Astrocyte of the spinal cord (primary cell): ENCODE measurements around the gene CHORDC1.
"Not testable (repeated sequence)": the region's sequence is repeated elsewhere in the genome, so short reads cannot be mapped to it uniquely, and the experiment has no call there.

Experiments used
- DNase-seq: peaks from one replicate; pipeline ENCODE4 v3.0.0; 2011; ENCODE audit warnings: low read depth, low spot score
- H3K4me3 ChIP-seq: 2 replicates; pipeline ENCODE4 v1.5.1; 2011; ENCODE audit warnings: low read depth, mild to moderate bottlenecking, low read length, moderate library complexity
- in situ Hi-C: cut with HindIII; loops from 2 replicates; pipeline ENCODE4 v1.10.0; 2017; ENCODE audit warnings: low sequenced_read_pairs
- TF ChIP-seq, protein P1 (sequence below): IDR thresholded peaks from 2 replicates; pipeline ENCODE4 v1.5.1; 2012; ENCODE audit warnings: low read depth, mild to moderate bottlenecking, low read length, inconsistent platforms

CHORDC1 gene

DNA sequence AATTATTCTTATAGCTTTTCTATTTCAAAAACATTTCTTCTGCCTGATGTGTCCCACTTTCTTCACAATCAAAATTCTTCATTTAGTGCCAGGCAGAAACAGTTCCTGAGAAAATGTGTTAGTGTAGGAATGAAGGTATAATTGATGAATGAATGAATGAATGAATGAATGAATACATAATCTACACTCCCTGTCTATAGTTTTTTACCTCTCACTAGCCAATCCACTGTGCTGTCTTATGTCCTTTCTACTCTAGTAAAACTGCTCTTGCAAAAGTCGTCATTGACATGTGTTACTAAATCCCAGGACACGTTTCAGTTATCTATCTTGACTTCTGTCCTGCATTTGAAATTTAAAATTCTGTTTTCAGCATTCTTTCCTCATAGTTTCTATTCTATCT, 42.9 kb downstream of the CHORDC1 start:
- in situ Hi-C loops = no loop called here
- DNase-seq = no peak
- TF ChIP-seq, protein P1, sequence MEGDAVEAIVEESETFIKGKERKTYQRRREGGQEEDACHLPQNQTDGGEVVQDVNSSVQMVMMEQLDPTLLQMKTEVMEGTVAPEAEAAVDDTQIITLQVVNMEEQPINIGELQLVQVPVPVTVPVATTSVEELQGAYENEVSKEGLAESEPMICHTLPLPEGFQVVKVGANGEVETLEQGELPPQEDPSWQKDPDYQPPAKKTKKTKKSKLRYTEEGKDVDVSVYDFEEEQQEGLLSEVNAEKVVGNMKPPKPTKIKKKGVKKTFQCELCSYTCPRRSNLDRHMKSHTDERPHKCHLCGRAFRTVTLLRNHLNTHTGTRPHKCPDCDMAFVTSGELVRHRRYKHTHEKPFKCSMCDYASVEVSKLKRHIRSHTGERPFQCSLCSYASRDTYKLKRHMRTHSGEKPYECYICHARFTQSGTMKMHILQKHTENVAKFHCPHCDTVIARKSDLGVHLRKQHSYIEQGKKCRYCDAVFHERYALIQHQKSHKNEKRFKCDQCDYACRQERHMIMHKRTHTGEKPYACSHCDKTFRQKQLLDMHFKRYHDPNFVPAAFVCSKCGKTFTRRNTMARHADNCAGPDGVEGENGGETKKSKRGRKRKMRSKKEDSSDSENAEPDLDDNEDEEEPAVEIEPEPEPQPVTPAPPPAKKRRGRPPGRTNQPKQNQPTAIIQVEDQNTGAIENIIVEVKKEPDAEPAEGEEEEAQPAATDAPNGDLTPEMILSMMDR = no peak
- no peak overlapping the region for H3K4me3 ChIP-seq

DNA sequence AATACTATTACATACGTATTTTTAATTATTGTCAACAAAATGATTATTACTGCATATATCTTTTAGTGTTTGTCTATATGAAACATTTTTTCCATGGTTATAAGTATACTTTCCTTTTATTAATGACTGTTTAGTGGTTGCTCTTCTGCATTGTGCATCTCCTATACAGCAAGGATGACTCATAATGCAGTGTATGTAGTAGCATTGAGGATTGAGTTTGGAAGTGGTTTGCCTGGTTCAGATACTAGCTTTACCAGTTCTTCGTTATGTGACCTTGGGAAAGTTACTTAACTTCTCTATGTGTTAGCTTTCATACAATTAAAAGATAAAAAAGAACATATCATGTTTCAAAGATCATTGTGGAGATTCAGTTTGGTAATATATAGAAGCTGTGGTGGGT, 44.1 kb downstream of the CHORDC1 start:
- TF ChIP-seq, protein P1 = no peak
- no peak overlapping the region for H3K4me3 ChIP-seq
- in situ Hi-C loops = no loop called here
- no peak for DNase-seq

DNA sequence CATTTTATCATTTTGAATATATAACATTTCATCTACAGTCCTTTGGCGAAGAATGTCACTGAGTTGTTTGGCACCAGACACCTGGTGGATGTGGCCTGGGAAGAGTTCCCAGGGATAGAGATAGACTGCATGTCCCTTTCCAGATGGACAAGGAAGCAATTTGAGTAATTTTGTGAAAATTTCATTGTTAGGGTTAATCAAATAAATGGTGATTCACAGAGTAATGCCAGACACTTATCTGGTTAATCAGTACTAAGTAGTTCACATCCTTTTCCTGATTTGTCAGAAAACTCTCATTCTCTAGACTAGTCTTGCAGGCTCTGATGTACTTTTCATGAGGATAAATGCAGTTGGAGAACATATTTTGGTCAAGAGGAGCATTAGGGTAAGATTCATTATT, 46.8 kb downstream of the CHORDC1 start:
- no peak overlapping the region for H3K4me3 ChIP-seq
- no peak for DNase-seq
- in situ Hi-C loops = no loop called here
- TF ChIP-seq, protein P1 = no peak

DNA sequence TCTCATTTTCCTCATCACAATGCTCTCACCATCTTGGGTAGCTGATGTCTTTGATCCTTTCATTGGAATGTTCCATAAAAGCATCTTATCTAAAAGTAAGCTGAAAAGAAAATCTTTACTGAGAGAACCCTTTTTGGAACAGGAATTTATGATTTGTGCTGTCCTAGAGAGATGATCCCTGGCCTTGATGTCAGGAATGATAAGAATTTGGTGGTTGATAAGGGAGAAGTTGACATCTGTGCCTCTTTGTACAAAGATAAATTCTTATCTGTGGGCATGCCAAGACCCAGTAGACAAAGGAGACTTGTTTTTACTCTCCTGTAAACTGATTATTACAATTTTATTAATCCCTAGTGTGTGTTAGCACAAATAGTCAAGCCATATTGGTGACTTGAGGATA, 51.5 kb downstream of the CHORDC1 start:
- in situ Hi-C loops = no loop called here
- DNase-seq = no peak
- TF ChIP-seq, protein P1 = no peak
- H3K4me3 ChIP-seq = no peak overlapping the region

DNA sequence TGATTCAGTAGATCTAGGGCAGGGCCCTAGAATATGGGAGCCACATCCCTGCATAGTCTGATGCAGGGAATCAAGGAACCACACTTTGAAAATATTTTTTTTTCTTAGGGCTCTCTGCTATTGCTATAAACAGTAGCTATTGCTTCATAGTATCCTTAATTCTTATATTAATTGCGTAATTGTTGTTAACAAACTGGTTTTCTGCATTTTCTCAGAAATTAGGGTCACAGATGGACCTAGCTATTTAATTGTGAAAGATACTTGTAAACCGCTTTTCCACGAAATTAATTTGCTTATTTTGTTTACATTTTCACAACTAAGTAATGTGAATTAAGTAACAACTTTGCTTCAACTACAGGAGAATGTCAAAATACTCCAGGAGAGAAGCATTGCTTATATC, 54.3 kb downstream of the CHORDC1 start:
- no peak overlapping the region for H3K4me3 ChIP-seq
- DNase-seq = no peak
- TF ChIP-seq, protein P1 = no peak
- in situ Hi-C loops = no loop called here

DNA sequence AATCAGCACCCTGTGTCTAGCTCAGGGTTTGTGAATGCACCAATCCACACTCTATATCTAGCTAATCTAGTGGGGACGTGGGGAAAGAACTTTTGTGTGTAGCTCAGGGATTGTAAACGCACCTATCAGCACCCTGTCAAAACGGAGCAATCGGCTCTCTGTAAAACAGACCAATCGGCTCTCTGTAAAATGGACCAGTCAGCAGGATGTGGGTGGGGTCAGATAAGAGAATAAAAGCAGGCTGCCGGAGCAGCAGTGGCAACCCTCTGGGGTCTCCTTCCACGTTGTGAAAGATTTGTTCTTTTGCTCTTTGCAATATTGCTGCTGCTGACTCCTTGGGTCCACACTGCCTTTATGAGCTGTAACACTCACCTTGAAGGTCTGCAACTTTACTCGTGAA, 55.1 kb downstream of the CHORDC1 start:
- in situ Hi-C loops, H3K4me3 ChIP-seq, DNase-seq: not testable (repeated sequence)

DNA sequence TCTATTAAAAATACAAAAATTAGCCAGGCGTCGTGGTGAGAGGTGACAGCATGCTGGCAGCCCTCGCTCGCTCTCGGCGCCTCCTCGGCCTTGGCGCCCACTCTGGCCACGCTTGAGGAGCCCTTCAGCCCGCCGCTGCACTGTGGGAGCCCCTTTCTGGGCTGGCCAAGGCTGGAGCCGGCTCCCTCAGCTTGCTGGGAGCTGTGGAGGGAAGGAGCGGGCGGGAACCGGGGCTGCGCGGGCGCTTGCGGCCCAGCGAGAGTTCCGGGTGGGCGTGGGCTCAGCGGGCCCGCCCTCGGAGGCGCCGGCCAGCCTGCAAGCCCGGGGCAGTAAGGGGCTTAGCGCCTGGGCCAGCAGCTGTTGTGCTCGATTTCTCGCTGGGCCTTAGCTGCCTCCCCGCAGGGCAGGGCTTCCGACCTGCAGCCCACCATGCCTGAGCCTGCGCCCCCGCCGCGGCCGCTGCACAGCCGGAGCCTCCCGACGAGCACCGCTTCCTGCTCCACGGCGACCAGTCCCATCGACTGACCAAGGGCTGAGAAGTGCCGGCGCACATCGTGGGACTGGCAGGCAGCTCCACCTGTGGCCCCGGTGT, 55.8 kb downstream of the CHORDC1 start:
- in situ Hi-C loops, H3K4me3 ChIP-seq, DNase-seq: not testable (repeated sequence)
